IMR-90 (cell line): Measurements from ENCODE around the gene NEGR1. TPM values are rescaled to one million over a fixed set of nuclear protein-coding genes. Genes with fewer than 3 reads are reported as not detected.

ENCODE experiments used
- ATAC-seq: fragments of 200-7000 bp; cut with Tn5 transposase; 2 replicates; pipeline ENCODE4 v1.9.1; 2020; ENCODE audit warnings: low read depth, mild to moderate bottlenecking, moderate library complexity
- BruUV-seq: library from RNA; stranded (reverse); fragments of 400-500 nt; replicated peaks from 2 replicates; lab custom pipeline; 2021; lab: Mats Ljungman, UMichigan
- CTCF ChIA-PET: fragments of 300-600 bp; formaldehyde crosslinking; extraction: SDS; loops from one replicate; lab custom pipeline; 2021; ENCODE audit warnings: antibody characterized with exemption; lab: Yijun Ruan, JAX
- POLR2A ChIA-PET: fragments of 300-600 bp; sonication (Branson Sonifier 250); formaldehyde crosslinking; loops from one replicate; lab custom pipeline; 2022; ENCODE audit warnings: antibody characterized with exemption; ENCODE audit not compliant: unreplicated experiment; lab: Charles Lee
- DNase-seq: peaks from one replicate; pipeline ENCODE4 v3.0.0; 2013
- H2AFZ ChIP-seq: replicated peaks from 2 replicates; pipeline ENCODE3; 2013; ENCODE audit warnings: low read length, mild to moderate bottlenecking; ENCODE audit not compliant: poor library complexity
- H2AK5ac ChIP-seq: 2 replicates; pipeline ENCODE4 v1.6.1; 2013; ENCODE audit warnings: low read depth, low read length, inconsistent platforms
- H2AK9ac ChIP-seq: replicated peaks from 2 replicates; pipeline ENCODE3; 2013; ENCODE audit warnings: mild to moderate bottlenecking, low read depth, low read length, moderate library complexity; ENCODE audit not compliant: poor library complexity
- H2BK120ac ChIP-seq: 2 replicates; pipeline ENCODE4 v1.6.1; 2013; ENCODE audit warnings: low read depth, low read length, inconsistent platforms
- H2BK15ac ChIP-seq: 3 replicates; pipeline ENCODE4 v1.6.1; 2013; ENCODE audit warnings: low read depth, low read length, inconsistent platforms
- H2BK20ac ChIP-seq: 2 replicates; pipeline ENCODE4 v1.6.1; 2013; ENCODE audit warnings: low read depth, mild to moderate bottlenecking, inconsistent platforms, low read length, moderate library complexity
- H2BK5ac ChIP-seq: 2 replicates; pipeline ENCODE4 v1.6.1; 2013; ENCODE audit warnings: mild to moderate bottlenecking, low read depth, low read length, inconsistent platforms; ENCODE audit not compliant: poor library complexity, severe bottlenecking
- H3K14ac ChIP-seq: replicated peaks from 2 replicates; pipeline ENCODE4 v1.6.1; 2013; ENCODE audit warnings: low read depth, low read length, inconsistent platforms
- H3K18ac ChIP-seq: 2 replicates; pipeline ENCODE4 v1.6.1; 2013; ENCODE audit warnings: low read depth, low read length, control low read depth
- H3K23ac ChIP-seq: 2 replicates; pipeline ENCODE4 v1.6.1; 2013; ENCODE audit warnings: low read depth, low read length, inconsistent platforms
- H3K27ac ChIP-seq: 2 replicates; pipeline ENCODE4 v1.5.1; 2013; ENCODE audit warnings: mild to moderate bottlenecking, control low read depth, low read length; ENCODE audit not compliant: insufficient read depth
- H3K27me3 ChIP-seq: 2 replicates; pipeline ENCODE4 v1.6.1; 2013; ENCODE audit warnings: low read length; ENCODE audit not compliant: control insufficient read depth, insufficient read depth
- H3K36me3 ChIP-seq: 2 replicates; pipeline ENCODE4 v1.6.1; 2013; ENCODE audit warnings: low read length, mixed read lengths; ENCODE audit not compliant: control insufficient read depth, insufficient read depth
- H3K4ac ChIP-seq: 2 replicates; pipeline ENCODE4 v1.6.1; 2013; ENCODE audit warnings: low read depth, low read length, inconsistent platforms
- H3K4me1 ChIP-seq: 2 replicates; pipeline ENCODE4 v1.6.1; 2013; ENCODE audit warnings: low read length, mixed read lengths; ENCODE audit not compliant: control insufficient read depth, insufficient read depth
- H3K4me2 ChIP-seq: 2 replicates; pipeline ENCODE4 v1.6.1; 2013; ENCODE audit warnings: low read depth, mild to moderate bottlenecking, control low read depth, low read length, moderate library complexity
- H3K4me3 ChIP-seq: 2 replicates; pipeline ENCODE4 v1.5.1; 2013; ENCODE audit warnings: low read depth, mild to moderate bottlenecking, control low read depth, low read length, moderate library complexity; ENCODE audit not compliant: insufficient read depth
- H3K56ac ChIP-seq: 2 replicates; pipeline ENCODE4 v1.6.1; 2013; ENCODE audit warnings: low read length, inconsistent platforms; ENCODE audit not compliant: insufficient read depth; ENCODE audit errors: extremely low read depth
- H3K79me1 ChIP-seq, 2 experiments: 2 replicates each; pipeline ENCODE4 v1.6.1; 2013; ENCODE audit warnings: low read length in 2 of 2, inconsistent platforms in 1 of 2, low read depth in 1 of 2
- H3K9ac ChIP-seq: 2 replicates; pipeline ENCODE4 v1.6.1; 2013; ENCODE audit warnings: low read depth, low read length, control low read depth
- H3K9me1 ChIP-seq: 2 replicates; pipeline ENCODE4 v1.6.1; 2013; ENCODE audit warnings: low read length, inconsistent platforms; ENCODE audit not compliant: insufficient read depth
- H3K9me3 ChIP-seq: 2 replicates; pipeline ENCODE4 v1.6.1; 2013; ENCODE audit warnings: low read length; ENCODE audit not compliant: control insufficient read depth, insufficient read depth
- H4K20me1 ChIP-seq: 2 replicates; pipeline ENCODE4 v1.6.1; 2013; ENCODE audit warnings: low read length, inconsistent platforms; ENCODE audit not compliant: insufficient read depth
- H4K5ac ChIP-seq: 2 replicates; pipeline ENCODE4 v1.6.1; 2013; ENCODE audit warnings: mild to moderate bottlenecking, low read depth, low read length, control low read depth
- H4K8ac ChIP-seq, 2 experiments: 2 replicates each; pipeline ENCODE4 v1.6.1; 2013; ENCODE audit warnings: low read depth in 2 of 2, low read length in 2 of 2, control low read depth in 1 of 2, inconsistent platforms in 1 of 2
- H4K91ac ChIP-seq: 2 replicates; pipeline ENCODE4 v1.6.1; 2013; ENCODE audit warnings: low read depth, low read length, inconsistent platforms; ENCODE audit not compliant: insufficient read depth
- BHLHE40 ChIP-seq: fragments of 150-350 bp; IDR thresholded peaks from 2 replicates; pipeline ENCODE4 v1.6.1; 2016; ENCODE audit warnings: mild to moderate bottlenecking, low read depth, low read length
- CEBPB ChIP-seq: IDR thresholded peaks from 2 replicates; pipeline ENCODE4 v1.6.1; 2012; ENCODE audit warnings: low read depth, low read length, improper control_type of control experiment
- CHD1 ChIP-seq: IDR thresholded peaks from 2 replicates; pipeline ENCODE4 v1.6.1; 2012; ENCODE audit warnings: low read depth, low read length, improper control_type of control experiment
- CTCF ChIP-seq: conservative IDR thresholded peaks from 2 replicates; pipeline ENCODE4 v1.5.1; 2012; ENCODE audit warnings: mild to moderate bottlenecking, low read depth, low read length, improper control_type of control experiment
- FOS ChIP-seq: fragments of 150-350 bp; IDR thresholded peaks from 2 replicates; pipeline ENCODE4 v1.6.1; 2016; ENCODE audit warnings: low read depth, low read length
- MAFK ChIP-seq: IDR thresholded peaks from 2 replicates; pipeline ENCODE4 v1.6.1; 2012; ENCODE audit warnings: low read depth, low read length, improper control_type of control experiment
- MAZ ChIP-seq: IDR thresholded peaks from 2 replicates; pipeline ENCODE4 v1.6.1; 2012; ENCODE audit warnings: low read depth, mild to moderate bottlenecking, low read length, improper control_type of control experiment, moderate library complexity, borderline replicate concordance
- MXI1 ChIP-seq: IDR thresholded peaks from 2 replicates; pipeline ENCODE4 v1.6.1; 2012; ENCODE audit warnings: low read depth, mild to moderate bottlenecking, low read length, moderate library complexity, borderline replicate concordance
- NFE2L2 ChIP-seq: fragments of 150-350 bp; IDR thresholded peaks from 2 replicates; pipeline ENCODE4 v1.6.1; 2016; ENCODE audit warnings: low read depth, mild to moderate bottlenecking, low read length
- POLR2A ChIP-seq: IDR thresholded peaks from 2 replicates; pipeline ENCODE4 v1.6.1; 2012; ENCODE audit warnings: mild to moderate bottlenecking, low read depth, low read length
- RAD21 ChIP-seq: IDR thresholded peaks from 2 replicates; pipeline ENCODE4 v1.6.1; 2012; ENCODE audit warnings: low read length, improper control_type of control experiment
- RCOR1 ChIP-seq: IDR thresholded peaks from 2 replicates; pipeline ENCODE4 v1.6.1; 2012; ENCODE audit warnings: mild to moderate bottlenecking, low read length, improper control_type of control experiment; ENCODE audit not compliant: insufficient replicate concordance
- RFX5 ChIP-seq: IDR thresholded peaks from 2 replicates; pipeline ENCODE4 v1.8.0; 2012; ENCODE audit warnings: low read depth, mild to moderate bottlenecking, low read length, moderate library complexity
- SMC3 ChIP-seq: fragments of 150-350 bp; IDR thresholded peaks from 2 replicates; pipeline ENCODE4 v1.6.1; 2016; ENCODE audit warnings: low read depth, mild to moderate bottlenecking, antibody characterized with exemption, low read length, moderate library complexity
- USF2 ChIP-seq: fragments of 150-350 bp; IDR thresholded peaks from 2 replicates; pipeline ENCODE4 v1.6.1; 2017; ENCODE audit warnings: mild to moderate bottlenecking, antibody characterized with exemption, low read length, low read depth
- WGBS, 2 experiments: methylation state at CpG; one replicate each; pipeline versions ENCODE4 v1.1.5 to v1.1.7; 2013; ENCODE audit warnings: missing lambda C conversion rate in 2 of 2; ENCODE audit not compliant: insufficient read length in 1 of 2; ENCODE audit errors: extremely low coverage in 2 of 2; 5-methylcytosine and 5-hydroxymethylcytosine counted together
- dilution Hi-C: fragments of 300-500 bp; cut with HindIII; formaldehyde crosslinking; loops from one replicate; pipeline ENCODE4 v1.14.3; 2018; ENCODE audit warnings: low sequenced_read_pairs; ENCODE audit not compliant: unreplicated experiment
- in situ Hi-C: fragments of 300-500 bp; cut with MboI; formaldehyde crosslinking; loops from 3 replicates; pipeline ENCODE4 v1.14.3; 2019; ENCODE audit warnings: low sequenced_read_pairs, inconsistent platforms, mixed read lengths
- intact Hi-C: fragments of 100-400 bp; cut with micrococcal nuclease; formaldehyde crosslinking; loops from 2 replicates; pipeline ENCODE4 v1.10.0; 2022
- polyA plus RNA-seq, 3 experiments: library from polyadenylated mRNA; depleted of rRNA; stranded (reverse); fragments of >200 nt; gene quantifications; 2 replicates each; pipeline ENCODE4 v1.2.3, GENCODE V29; 2012; ENCODE audit warnings: low replicate concordance in 1 of 3
- total RNA-seq: library from RNA; depleted of rRNA; stranded (reverse); fragments of >200 nt; gene quantifications from 2 replicates; pipeline ENCODE4 v1.2.3, GENCODE V29; 2012
- TF ChIP-seq, protein P1 (sequence below): fragments of 150-350 bp; IDR thresholded peaks from 2 replicates; pipeline ENCODE4 v1.6.1; 2016; ENCODE audit warnings: low read depth, mild to moderate bottlenecking, low read length, moderate library complexity, borderline replicate concordance

Gene NEGR1
- total and polyA plus RNA-seq, 2 of the 4 experiments (the other 2 are of a cell fraction): 5.1 to 9.1 TPM

DNA sequence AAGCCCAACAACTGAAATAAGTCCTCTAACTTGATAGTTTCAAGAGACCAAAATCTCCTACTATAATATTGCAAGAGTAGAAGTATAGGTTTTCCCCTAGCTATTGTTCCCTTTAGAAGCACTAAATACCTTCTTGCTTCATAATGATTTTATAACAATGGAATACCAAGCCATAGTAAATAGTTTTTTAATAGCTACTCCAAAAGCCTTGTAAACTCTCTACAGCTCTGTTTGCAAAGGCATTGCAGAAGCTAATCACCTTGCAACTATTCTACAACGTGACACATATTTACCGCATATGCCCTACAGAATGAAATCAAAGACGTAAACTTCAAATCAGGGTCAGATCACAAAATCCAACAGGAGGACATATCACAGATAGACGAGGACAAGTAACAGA lies 750.0 kb downstream of the NEGR1 start:
- no peak overlapping the region for H2BK120ac ChIP-seq
- no peak overlapping the region for H2AK9ac ChIP-seq
- no peaks in the 10 kb centered on the region for H3K79me1 ChIP-seq
- H3K4me2 ChIP-seq: no peak overlapping the region
- intact Hi-C loops (no loop called here), dilution Hi-C loops (no loop called here), in situ Hi-C loops (no loop called here)
- no peaks in the 10 kb centered on the region for H4K20me1 ChIP-seq
- no peak overlapping the region for H3K4ac ChIP-seq
- H4K5ac ChIP-seq: no peak overlapping the region
- no TSS peak for BruUV-seq
- H2BK15ac ChIP-seq: no peak overlapping the region
- CTCF ChIA-PET: no interaction called here
- H2AK5ac ChIP-seq: no peak overlapping the region
- no peak overlapping the region for H4K8ac ChIP-seq
- no peak overlapping the region for H3K56ac ChIP-seq
- no peak overlapping the region for H3K4me3 ChIP-seq
- H3K9me1 ChIP-seq: no peaks in the 10 kb centered on the region
- no peak overlapping the region for H3K9ac ChIP-seq
- H3K9me3 ChIP-seq: no peaks in the 10 kb centered on the region
- DNase-seq: no peak
- WGBS, 2 experiments: 100% methylated on average over 2 of the region's 4 CpGs; no CpG with 5 or more reads in 1 of the 2 experiments
- H3K4me1 ChIP-seq: no peaks in the 10 kb centered on the region
- no peak overlapping the region for H2BK20ac ChIP-seq
- no peaks in the 10 kb centered on the region for H3K36me3 ChIP-seq
- no peak for ATAC-seq
- H3K27me3 ChIP-seq: no peaks in the 10 kb centered on the region
- no peak overlapping the region for H2BK5ac ChIP-seq
- POLR2A ChIA-PET: no interaction called here
- H3K18ac ChIP-seq: no peak overlapping the region
- no peak overlapping the region for H2AFZ ChIP-seq
- H3K23ac ChIP-seq: no peak overlapping the region
- no peak for TF ChIP-seq RFX5
- TF ChIP-seq POLR2A: no peak
- no peak for TF ChIP-seq RAD21
- no peak for TF ChIP-seq CHD1
- TF ChIP-seq SMC3: no peak
- TF ChIP-seq MAFK: no peak
- TF ChIP-seq CTCF: no peak
- TF ChIP-seq, protein P1, sequence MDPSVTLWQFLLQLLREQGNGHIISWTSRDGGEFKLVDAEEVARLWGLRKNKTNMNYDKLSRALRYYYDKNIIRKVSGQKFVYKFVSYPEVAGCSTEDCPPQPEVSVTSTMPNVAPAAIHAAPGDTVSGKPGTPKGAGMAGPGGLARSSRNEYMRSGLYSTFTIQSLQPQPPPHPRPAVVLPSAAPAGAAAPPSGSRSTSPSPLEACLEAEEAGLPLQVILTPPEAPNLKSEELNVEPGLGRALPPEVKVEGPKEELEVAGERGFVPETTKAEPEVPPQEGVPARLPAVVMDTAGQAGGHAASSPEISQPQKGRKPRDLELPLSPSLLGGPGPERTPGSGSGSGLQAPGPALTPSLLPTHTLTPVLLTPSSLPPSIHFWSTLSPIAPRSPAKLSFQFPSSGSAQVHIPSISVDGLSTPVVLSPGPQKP: no peak
- TF ChIP-seq NFE2L2: no peak
- TF ChIP-seq USF2: no peak
- no peak for TF ChIP-seq BHLHE40
- TF ChIP-seq RCOR1: no peak
- no peak for TF ChIP-seq FOS
- no peak for TF ChIP-seq MAZ
- TF ChIP-seq CEBPB: no peak
- TF ChIP-seq MXI1: no peak
- H4K91ac ChIP-seq: no peak overlapping the region
- no peak overlapping the region for H3K14ac ChIP-seq
- H3K27ac ChIP-seq: no peak overlapping the region
